Heart left ventricle (tissue), 16 donors: ENCODE measurements around the gene TAGLN2. TPM values are rescaled to one million over a fixed set of nuclear protein-coding genes. Genes with fewer than 3 reads are reported as not detected.

Experiments
- ATAC-seq, 4 donors: fragments of 200-7000 bp; cut with Tn5 transposase; one replicate each; pipeline ENCODE4 v1.9.1; 2020 to 2022; ENCODE audit warnings: moderate library complexity in 4 of 4, mild to moderate bottlenecking in 3 of 4, moderate number of reproducible peaks in 1 of 4
- DNase-seq, 5 donors: peaks; one replicate each; pipeline ENCODE4 v3.0.0-alpha.2; 2020
- H3K27ac ChIP-seq, 12 donors: fragments of 200-600 bp; sonication (generic) in 4 of 12; one replicate each; pipeline versions ENCODE4 v1.5.0 to v1.8.0; 2016 to 2022; ENCODE audit warnings: mild to moderate bottlenecking in 2 of 12
- H3K27me3 ChIP-seq, 9 donors: fragments of 200-600 bp; sonication (generic) in 2 of 9; one replicate each; pipeline versions ENCODE4 v1.5.1 to v1.8.0; 2016 to 2022; ENCODE audit warnings: mild to moderate bottlenecking in 3 of 9
- H3K36me3 ChIP-seq, 9 donors: fragments of 200-600 bp; sonication (generic) in 2 of 9; one replicate each; pipeline versions ENCODE4 v1.5.0 to v1.8.0; 2018 to 2022; ENCODE audit warnings: mild to moderate bottlenecking in 2 of 9
- H3K4me1 ChIP-seq, 12 donors: fragments of 200-600 bp; sonication (generic) in 4 of 12; one replicate each; pipeline versions ENCODE4 v1.5.0 to v1.8.0; 2016 to 2022; ENCODE audit warnings: mild to moderate bottlenecking in 3 of 12
- H3K4me3 ChIP-seq, 12 donors: fragments of 200-600 bp; sonication (generic) in 4 of 12; one replicate each; pipeline versions ENCODE4 v1.5.0 to v1.8.0; 2017 to 2022; ENCODE audit warnings: mild to moderate bottlenecking in 9 of 12, moderate library complexity in 4 of 12
- H3K9me3 ChIP-seq, 12 donors: fragments of 200-600 bp; sonication (generic) in 4 of 12; one replicate each; pipeline versions ENCODE4 v1.5.0 to v1.8.0; 2016 to 2022; ENCODE audit warnings: mild to moderate bottlenecking in 1 of 12
- POLR2A ChIP-seq, 2 donors: fragments of 450-650 bp; IDR thresholded peaks; one replicate each; pipeline ENCODE4 v1.6.1; 2017; ENCODE audit warnings: antibody characterized with exemption in 2 of 2, mild to moderate bottlenecking in 2 of 2, moderate library complexity in 2 of 2
- WGBS, 4 donors: extraction: QIAGEN DNeasy Blood & Tissue Kit in 2 of 4; methylation state at CpG; one replicate each; pipeline versions ENCODE4 v1.1.5 to v1.1.7; 2013 to 2018; 5-methylcytosine and 5-hydroxymethylcytosine counted together
- intact Hi-C, 10 donors: fragments of 100-400 bp; cut with DNase I; formaldehyde crosslinking; loops; one replicate each; pipeline versions ENCODE4 v1.11.1 to v1.14.2; 2022
- polyA plus RNA-seq, 2 donors: library from polyadenylated mRNA; stranded (reverse); fragments of 200-250 nt; gene quantifications; one replicate each; pipeline ENCODE4 v1.2.3, GENCODE V29; 2013
- total RNA-seq, 9 donors: library from RNA; depleted of rRNA in 2 of 9; stranded (reverse); fragments of >200 nt in 2 of 9; fragmentation: NEBNext Ultra II Directional in 3 of 9; extraction: Animal tissue kit (Norgen Biotek cat#: 25700) in 3 of 9; gene quantifications; one replicate each; pipeline versions ENCODE4 v1.1.0 to v1.2.4, GENCODE V29; 2016 to 2023
- TF ChIP-seq, protein P1 (sequence below), 12 donors: fragments of 200-600 bp; sonication (generic) in 4 of 12; IDR thresholded peaks; one replicate each; pipeline versions ENCODE4 v1.5.0 to v1.8.0; 2018 to 2022; ENCODE audit warnings: antibody characterized with exemption in 12 of 12, mild to moderate bottlenecking in 5 of 12
- donor health status: ischemic (EF 13 %, LVEDD 7.1; RV severe dilation, severe dysfunction).
- donor health status: healthy with polysubstance abuse.
- donor health status: DM: no; HTN: yes; CAD: no.
- donor health status: DM: no; HTN: no; CAD: no.
- donor health status: ischemic (EF 25% LVEDD 6.9; RV normal size, moderate dysfunction).
- donor health status: ischemic (EF 25% LVEDD 5.7; RV mildly dilated, moderate dysfunction).
- donor health status: healthy.
- donor health status: DM: yes; HTN: yes; CAD: no.
- donor health status: ischemic (EF 35%, LVEDD 5.7; RV mildly dilated, moderate dysfunction).
- donor health status: nonischemic (EF 11% LVEDD 7.7; RV severe dilation, severe dysfunction).
- donor health status: DM: yes; HTN: yes; CAD: no.
- donor health status: PGD.
- donor health status: ischemic (EF 29% LVEDD 5.4; RV normal size, mild dysfunction).
- donor health status: nonischemic (EF 23%, LVEDD 6.1; RV moderate dilation, normal function).

TAGLN2 gene
- total and polyA plus RNA-seq, 11 donors = 84.3 to 246 (median 131) TPM

DNA sequence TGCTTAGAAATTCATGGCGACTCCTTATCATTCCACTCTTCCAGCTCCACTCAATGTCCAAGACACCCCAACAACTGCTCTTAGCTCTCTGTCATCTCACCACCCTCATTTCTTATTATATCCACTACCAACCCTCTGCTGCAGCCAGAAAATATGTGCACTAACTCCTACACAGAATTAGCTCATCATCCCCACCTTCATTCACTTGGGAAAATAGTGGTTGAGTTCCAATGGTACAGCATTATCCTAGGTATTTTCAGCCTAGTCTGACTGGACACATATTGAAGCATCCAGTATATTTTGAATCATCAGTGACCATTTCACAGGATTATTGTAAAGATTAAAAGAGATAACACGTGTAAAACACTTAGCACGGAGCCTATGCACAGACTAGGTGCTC, 46.2 kb downstream of the TAGLN2 start:
- no peak overlapping the region for H3K27ac ChIP-seq
- H3K4me1 ChIP-seq = peaks cover 0 to 36% (median 0%) of the 10 kb centered on the region in 12 donors
- H3K4me3 ChIP-seq = no peak overlapping the region
- no peaks in the 10 kb centered on the region for H3K36me3 ChIP-seq
- intact Hi-C loops = no loop called here
- 71 to 83% (median 80%) methylated on average over 3 of the region's 3 CpGs for WGBS, 4 donors
- DNase-seq (no peak), ATAC-seq (no peak)
- H3K9me3 ChIP-seq = no peaks in the 10 kb centered on the region
- TF ChIP-seq POLR2A (IDR thresholded peaks at IDR 0.05) = no peak
- TF ChIP-seq, protein P1, sequence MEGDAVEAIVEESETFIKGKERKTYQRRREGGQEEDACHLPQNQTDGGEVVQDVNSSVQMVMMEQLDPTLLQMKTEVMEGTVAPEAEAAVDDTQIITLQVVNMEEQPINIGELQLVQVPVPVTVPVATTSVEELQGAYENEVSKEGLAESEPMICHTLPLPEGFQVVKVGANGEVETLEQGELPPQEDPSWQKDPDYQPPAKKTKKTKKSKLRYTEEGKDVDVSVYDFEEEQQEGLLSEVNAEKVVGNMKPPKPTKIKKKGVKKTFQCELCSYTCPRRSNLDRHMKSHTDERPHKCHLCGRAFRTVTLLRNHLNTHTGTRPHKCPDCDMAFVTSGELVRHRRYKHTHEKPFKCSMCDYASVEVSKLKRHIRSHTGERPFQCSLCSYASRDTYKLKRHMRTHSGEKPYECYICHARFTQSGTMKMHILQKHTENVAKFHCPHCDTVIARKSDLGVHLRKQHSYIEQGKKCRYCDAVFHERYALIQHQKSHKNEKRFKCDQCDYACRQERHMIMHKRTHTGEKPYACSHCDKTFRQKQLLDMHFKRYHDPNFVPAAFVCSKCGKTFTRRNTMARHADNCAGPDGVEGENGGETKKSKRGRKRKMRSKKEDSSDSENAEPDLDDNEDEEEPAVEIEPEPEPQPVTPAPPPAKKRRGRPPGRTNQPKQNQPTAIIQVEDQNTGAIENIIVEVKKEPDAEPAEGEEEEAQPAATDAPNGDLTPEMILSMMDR (IDR thresholded peaks at IDR 0.05) = no peak
- H3K27me3 ChIP-seq = no peaks in the 10 kb centered on the region

DNA sequence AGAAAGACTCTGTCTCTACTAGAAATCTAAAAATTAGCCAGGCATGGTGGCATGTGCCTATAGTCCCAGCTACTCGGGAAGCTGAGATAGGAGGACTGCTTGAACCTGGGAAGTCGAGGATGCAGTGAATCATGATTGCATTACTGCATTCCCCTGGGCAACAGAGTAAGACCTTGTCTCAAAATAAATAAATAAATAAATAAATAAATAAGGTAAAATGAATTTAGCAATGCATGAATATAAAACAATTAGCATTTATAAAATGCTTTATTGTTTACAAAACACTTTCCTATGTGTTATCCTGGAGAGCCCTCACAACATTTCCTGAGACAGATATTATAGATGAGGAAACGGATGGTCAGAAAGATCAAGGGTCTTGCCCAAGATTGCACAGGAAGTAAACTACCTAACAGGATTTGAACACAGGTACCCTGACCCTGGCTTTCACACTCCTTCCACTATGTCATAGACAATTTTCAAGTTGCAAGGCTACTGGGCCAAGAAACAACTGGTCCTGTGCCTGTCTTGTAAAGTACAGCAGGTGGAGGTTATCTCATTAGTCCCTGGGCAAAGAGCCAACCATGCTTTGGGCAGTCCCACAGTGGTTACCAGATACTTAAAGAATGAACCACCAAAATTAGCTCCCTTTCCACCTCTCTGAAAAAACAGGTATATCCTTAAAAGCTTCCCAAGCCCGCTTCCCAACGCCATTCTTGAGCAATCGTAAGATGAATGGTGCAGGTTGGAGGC, 47.4 kb downstream of the TAGLN2 start:
- ATAC-seq (no peak), DNase-seq (no peak)
- Histone ChIP-seq H3K27ac (no peak overlapping the region), H3K36me3 (no peaks in the 10 kb centered on the region), H3K4me3 (no peak overlapping the region), H3K4me1 (peaks cover 0 to 35% (median 0%) of the 10 kb centered on the region in 12 donors), H3K27me3 (peaks cover 0 to 7% (median 0%) of the 10 kb centered on the region in 9 donors), H3K9me3 (no peaks in the 10 kb centered on the region)
- TF ChIP-seq POLR2A (IDR thresholded peaks at IDR 0.05) = no peak
- intact Hi-C loops = no loop called here
- WGBS, 4 donors = 92 to 97% (median 95%) methylated on average over 6 of the region's 6 CpGs

DNA sequence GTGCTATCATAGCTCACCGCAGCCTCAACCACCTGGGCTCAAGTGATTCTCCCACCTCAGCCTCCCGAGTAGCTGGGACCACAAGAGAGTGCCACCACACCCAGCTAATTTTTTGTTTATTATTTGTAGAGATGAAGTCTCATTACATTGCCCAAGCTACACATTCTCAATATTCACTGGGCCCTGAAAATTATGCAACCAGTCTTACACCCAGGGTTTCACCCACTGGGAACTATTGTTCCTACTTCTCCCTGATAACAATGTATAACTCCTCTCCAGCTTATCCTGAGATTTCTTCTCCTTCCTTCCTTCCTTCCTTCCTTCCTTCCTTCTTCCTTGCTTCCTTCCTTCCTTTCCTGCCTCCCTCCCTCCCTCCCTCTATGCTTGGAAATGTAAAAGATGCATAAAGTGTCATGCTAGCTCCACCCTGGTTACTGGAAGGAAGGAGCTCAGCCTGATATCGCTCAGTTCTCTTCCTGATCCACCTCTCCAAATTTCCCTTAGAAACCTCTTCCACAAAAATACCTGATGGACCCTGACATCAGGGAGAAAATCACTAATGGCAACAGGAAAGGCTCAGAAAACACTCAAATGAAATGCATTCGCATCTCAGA, 51.7 kb downstream of the TAGLN2 start:
- Histone ChIP-seq H3K9me3 (no peaks in the 10 kb centered on the region), H3K4me1 (peaks cover 0 to 4% (median 0%) of the 10 kb centered on the region in 12 donors), H3K4me3 (no peak overlapping the region), H3K27me3 (peaks cover 0 to 16% (median 0%) of the 10 kb centered on the region in 9 donors), H3K27ac (no peak overlapping the region), H3K36me3 (no peaks in the 10 kb centered on the region)
- WGBS, 4 donors = 89 to 91% (median 90%) methylated on average over 4 of the region's 4 CpGs
- intact Hi-C loops = no loop called here
- no peak for TF ChIP-seq POLR2A (IDR thresholded peaks at IDR 0.05)
- TF ChIP-seq, protein P1 (IDR thresholded peaks at IDR 0.05) = no peak
- ATAC-seq (no peak), DNase-seq (no peak)

- H3K27me3 ChIP-seq = peaks cover 0 to 16% (median 0%) of the 10 kb centered on the region in 9 donors
- ATAC-seq (no peak), DNase-seq (no peak)
- H3K36me3 ChIP-seq = no peaks in the 10 kb centered on the region
- H3K27ac ChIP-seq = no peak overlapping the region
- intact Hi-C loops = no loop called here
- no peaks in the 10 kb centered on the region for H3K9me3 ChIP-seq
- peaks cover 0 to 9% (median 4%) of the 10 kb centered on the region in 12 donors for H3K4me1 ChIP-seq
- TF ChIP-seq, protein P1 (IDR thresholded peaks at IDR 0.05) = no peak
- TF ChIP-seq POLR2A (IDR thresholded peaks at IDR 0.05) = no peak
- WGBS, 4 donors = 84 to 92% (median 89%) methylated on average over 15 of the region's 15 CpGs
- H3K4me3 ChIP-seq = no peak overlapping the region
Measured at GRCh38 chr1:159872891-159873290, 52.4 kb downstream of the TAGLN2 start.
